Stimulated activated CD4-positive, alpha-beta T cell treated with anti-CD3 and anti-CD28 coated beads, Interleukin-1b, Interleukin-23, amount 100 ng/mL, for 1 hour (primary cell): Measurements from ENCODE around the gene KCND2.

Experiments used
- DNase-seq, 2 donors: peaks; one replicate each; pipeline ENCODE4 v3.0.0-alpha.2; 2020; ENCODE audit warnings: low read depth in 2 of 2

Gene KCND2

GRCh38 chr7:120412139-120413050, 139.4 kb downstream of the KCND2 start:
- no peak for DNase-seq

DNA sequence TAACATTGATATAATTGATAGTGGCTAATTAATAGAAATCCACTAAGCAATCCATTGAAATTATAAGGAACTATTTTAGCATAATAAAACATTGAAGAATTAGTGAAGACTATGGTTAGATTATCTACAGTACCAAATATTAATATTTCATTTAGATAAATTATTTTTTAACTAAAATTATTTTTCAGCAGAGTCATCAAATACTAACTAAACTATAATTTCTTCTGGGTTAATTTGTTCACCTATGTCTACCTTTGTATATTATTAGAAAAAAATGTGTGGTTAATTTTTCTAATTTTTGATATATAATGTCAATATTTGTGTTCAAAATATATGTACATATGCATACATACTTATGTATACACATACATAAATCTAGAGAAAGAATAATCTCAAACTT, 140.2 kb downstream of the KCND2 start:
- no peak for DNase-seq

DNA sequence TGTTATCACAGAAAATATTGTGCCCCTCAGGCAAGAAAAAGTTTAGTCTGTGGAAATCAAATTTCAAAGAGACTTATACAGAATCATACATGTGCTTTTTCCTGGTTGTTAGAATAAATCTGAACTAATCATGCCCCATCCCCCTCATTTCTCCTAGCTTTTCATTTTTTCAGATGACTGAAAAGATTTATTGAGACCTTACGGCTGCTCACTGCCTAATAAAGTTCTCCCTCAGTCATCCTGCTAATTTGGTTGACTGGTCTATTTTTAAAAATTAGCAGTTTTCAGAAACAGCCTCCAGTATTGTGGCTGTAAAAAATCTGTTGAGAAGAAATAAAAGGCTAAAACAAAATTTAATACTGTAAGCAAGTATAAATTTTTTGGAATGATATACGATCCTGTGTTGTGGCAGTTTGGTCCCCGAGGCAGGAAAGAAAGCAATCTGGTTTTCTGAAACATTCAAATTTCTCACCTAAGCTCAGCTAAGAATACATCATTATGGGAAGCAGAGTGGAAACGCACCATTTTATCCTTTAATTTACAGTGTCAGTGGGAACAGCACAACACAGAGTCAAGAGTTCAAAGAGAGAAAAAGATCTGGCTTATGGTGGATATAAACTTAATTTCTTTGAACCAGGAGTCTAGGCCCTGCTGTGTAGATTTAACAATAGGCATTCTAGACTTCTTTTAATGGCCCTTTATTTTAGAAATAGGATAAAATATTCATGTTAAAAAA, 144.4 kb downstream of the KCND2 start:
- no peak for DNase-seq

DNA sequence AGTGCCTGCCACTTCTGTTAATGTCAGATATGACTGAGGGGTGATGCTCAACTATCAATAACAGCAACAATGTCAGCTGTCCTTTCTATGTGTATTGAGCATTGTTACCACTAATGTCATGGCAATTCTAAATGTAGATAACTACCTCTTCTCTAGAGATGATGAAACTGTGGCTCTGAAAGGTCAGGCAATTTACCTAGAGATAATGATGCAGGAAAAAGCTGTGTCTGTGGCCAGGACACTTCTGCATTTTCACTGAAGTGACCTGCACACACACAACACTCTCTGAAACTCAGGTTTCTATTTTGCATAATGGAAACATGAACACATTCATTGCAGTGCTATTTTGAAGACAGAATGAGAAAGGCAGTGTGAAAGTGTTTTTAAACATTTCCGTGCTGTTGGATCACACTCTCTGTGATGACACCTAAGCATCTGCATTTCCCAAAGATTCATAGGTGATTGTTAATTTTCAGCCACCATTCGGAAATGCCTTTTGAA, 148.2 kb downstream of the KCND2 start:
- DNase-seq = no peak

GRCh38 chr7:120431016-120431415, 158.0 kb downstream of the KCND2 start:
- DNase-seq = no peak

GRCh38 chr7:120436487-120437060, 163.6 kb downstream of the KCND2 start:
- no peak for DNase-seq

GRCh38 chr7:120441850-120442249, 168.9 kb downstream of the KCND2 start:
- no peak for DNase-seq

DNA sequence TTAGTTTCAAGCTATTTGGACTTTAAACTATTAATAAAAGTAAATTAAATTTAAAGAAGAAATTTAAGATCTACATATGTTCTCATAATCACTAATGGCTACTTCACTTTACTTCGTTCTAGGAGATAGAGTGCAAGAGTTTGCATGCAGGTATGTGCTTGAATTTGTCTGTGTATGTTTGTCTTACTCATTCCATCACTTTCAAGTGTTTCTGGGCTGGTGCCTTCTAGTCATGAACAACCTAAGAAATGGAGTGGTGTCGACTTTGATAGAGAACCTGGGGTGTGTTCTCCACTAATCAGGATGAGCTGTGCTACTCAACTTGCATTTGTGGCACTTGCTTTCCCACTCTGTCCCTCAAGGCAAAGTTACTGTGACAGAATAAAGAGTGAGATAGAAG, 169.9 kb downstream of the KCND2 start:
- DNase-seq = no peak

DNA sequence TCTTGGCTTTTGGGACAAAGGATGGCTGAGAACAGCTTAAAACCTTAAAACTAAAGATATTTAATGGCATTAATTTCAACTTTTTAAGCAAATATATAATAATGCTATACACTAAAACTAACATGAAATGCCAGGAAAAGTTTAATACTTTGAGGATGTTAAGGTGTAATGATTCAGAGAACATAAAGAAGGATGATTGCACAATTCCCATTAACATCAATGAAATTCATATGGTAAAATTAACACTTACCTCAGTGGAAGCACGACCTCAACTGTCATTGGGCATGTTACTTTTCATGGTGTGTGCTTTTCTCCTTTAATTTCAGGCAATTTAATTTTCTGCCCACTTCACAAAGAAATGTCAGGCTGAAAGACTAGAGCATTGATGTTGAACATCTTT, 171.7 kb downstream of the KCND2 start:
- no peak for DNase-seq

DNA sequence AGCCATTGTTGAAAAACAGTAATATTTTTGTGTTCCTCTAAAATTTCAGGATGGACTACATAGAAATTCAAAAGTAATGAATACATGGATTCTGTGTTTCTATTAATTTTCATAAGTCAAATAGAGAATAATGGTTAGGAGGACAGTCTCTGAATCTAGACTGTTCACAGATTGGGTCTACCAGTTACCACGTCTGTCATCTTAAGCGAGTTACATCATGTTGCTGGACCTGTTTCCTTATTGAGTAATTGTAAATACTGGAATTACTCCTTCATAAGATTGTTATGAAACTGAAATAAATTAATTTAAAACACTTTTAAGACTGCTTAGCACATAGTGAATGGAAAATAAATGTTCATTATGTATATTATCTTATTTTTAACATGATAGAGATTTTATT, 172.3 kb downstream of the KCND2 start:
- DNase-seq = no peak

DNA sequence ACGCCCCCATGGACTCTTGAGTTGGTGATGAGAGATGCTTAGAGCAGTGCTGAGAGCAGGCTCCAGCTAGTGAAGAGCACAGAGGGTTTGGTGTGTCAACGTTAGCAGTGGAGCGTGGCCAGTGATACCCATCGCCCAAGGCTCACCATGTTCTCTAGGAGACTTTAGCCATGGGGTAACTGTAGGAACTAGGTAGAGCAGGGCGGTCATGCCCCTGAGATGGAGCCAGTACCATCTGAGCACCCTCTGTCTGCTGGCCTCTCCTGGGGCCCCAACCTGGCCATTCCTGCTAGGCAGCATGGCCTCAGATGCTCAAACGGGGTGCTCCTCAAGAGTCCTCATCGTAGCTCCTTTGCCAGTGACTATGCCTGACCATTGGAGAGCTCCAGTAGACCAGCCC, 179.7 kb downstream of the KCND2 start:
- no peak for DNase-seq

GRCh38 chr7:120456699-120457098, 183.7 kb downstream of the KCND2 start:
- no peak for DNase-seq

DNA sequence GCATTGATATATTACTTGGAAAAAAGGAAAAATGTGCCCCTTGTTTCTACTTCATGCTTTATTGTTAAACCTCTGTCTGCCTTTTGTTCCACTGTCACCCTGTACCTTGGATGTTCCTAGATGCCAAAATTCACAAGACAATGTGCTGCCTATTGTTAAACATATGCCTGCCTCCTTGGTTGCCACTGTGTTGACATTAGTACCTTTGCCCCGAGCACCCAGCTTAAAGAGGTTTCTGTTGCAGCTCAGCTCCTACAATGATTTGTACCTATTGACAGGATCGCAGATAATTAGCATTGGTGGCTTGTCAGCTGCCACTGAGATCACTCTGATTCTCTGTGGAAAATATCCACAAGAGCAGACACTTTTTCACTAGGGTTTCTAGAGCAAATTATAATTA, 188.0 kb downstream of the KCND2 start:
- DNase-seq = no peak

DNA sequence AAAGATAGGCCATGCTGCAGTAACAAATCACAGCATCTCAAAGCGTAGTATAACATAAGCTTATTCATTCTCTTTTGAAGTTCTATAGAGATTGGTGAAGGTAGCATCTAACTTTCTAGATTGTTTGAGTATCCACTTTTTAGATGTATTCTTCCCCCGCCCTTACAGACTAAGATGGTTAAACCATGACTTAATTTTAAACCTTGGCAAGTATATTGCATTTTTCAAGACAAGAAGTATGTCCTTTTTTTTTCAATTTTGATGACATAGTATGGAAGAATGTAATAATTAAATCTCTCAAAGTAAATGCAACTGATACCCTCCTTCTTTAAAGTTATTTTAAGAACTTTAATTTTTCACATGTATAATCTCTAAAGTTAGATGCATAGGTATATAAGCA, 190.0 kb downstream of the KCND2 start:
- no peak for DNase-seq

GRCh38 chr7:120464104-120464503, 191.1 kb downstream of the KCND2 start:
- no peak for DNase-seq

- no peak for DNase-seq
Measured at GRCh38 chr7:120467676-120468075, 194.7 kb downstream of the KCND2 start.

DNA sequence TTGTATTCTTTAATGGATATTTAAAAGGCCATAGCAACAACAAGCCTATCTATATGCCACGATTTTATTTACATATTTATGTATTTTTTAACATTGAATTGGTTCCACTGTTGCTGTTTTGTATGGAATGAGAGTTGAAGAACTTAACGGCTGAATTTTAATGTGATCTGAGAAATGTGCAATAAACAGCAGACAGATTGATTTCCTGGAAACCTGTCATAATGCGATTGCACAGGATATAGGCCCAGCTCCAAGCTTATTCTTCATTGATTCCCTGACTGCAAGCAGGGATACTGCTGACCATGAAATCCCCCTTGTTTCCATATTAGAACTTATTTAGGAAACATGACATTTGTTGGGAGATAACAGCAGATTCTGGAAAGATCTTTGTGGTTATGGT, 195.6 kb downstream of the KCND2 start:
- no peak for DNase-seq

DNA sequence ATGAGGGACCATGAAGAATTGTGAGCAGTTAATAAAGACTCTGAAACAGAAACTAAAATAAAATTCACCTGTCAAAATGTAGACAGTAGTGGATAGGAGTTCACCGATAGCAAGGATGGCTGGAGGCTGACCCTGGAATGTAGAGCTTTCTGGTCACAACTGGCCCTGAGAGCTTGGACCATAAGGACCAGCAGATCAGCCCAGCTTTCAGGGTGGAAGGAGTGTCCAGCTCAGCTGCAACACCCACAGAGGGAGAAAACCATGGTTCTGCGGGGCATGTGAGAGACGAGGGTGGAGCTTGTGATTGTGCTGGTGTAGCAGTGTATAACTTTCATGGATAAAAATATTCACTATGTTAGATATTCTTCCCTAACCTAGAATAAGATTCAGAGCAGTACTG, 199.9 kb downstream of the KCND2 start:
- DNase-seq = no peak

DNA sequence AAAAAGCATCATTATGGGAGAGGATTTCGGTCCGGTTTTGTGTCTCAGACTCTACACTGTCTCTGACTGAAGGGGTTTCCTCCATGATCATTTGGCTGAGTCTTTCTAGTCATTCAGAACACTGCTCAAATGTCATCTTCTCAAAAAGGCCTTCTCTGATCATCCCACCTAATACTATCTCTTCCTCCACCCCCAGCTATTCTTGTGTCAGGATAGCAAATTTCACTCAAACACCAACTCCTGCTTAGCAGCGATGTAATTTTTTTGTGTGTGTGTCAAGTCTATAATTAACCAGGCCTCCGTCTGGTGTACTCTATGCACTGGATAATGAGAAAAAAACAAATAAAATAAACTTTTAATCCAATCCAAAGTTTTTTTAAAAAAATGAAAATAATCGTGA, 200.4 kb downstream of the KCND2 start:
- no peak for DNase-seq

GRCh38 chr7:120475994-120476393, 203.0 kb downstream of the KCND2 start:
- no peak for DNase-seq

DNA sequence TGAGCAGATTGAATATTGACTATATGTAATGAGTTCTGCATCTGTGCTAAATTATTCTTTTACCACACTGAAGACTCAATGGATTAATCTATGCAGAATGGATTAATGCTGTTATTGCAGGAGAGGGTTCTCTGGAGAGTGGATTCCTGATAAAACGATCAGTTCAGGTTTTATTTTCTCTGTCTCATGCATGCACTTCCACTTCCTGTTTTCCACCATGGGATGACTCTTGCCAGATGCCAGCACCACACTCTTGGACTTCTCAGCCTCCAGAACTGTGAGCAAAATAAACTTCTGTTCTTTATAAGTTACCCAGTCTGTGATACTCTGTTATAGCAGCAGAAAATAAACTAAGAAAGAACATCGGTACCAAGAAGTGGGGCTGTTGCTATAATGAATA, 207.5 kb downstream of the KCND2 start:
- DNase-seq = no peak

DNA sequence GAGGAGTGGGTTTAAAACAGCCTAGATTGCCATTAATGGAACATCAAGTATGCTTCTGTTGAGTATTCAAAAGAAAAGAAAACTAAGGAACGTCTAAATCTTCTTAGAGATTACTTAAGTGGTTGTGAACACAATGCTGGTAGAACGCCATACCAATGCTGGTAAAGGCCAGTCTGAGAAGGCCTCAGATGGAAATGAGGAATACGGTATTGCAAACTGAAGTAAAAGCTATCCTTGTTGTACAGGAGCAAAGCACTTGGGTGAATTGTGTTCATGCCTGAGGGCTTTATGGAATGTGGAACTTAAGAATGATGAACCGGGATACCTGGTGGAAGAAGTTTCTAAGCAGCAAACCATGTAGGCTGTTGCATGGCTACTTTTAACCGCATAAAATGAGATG, 208.0 kb downstream of the KCND2 start:
- no peak for DNase-seq

DNA sequence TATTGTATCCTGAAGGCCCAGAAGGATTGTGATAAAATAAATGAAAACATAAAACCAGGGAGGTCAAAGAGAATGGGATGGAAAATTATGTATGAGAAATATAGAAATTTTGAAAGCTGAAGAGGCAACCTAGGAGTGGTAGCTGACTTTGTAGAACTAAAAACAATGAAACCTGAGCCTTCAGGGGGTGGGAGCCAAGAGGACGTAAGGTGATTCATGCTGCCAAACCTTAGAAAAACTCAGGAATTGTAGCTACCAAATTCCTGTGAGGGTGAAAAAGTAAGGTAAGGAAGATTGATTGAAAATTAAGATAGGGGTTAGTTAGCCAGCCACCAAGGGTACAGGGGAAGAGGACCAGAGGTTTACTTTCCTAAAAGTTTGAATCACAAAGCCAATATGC, 213.2 kb downstream of the KCND2 start:
- no peak for DNase-seq
